NT2/D1 (cell line): ENCODE results near the gene RAX2.

Experiments used
- SUZ12 ChIP-seq: IDR thresholded peaks from 2 replicates; pipeline ENCODE4 v1.6.1; 2011; ENCODE audit not compliant: insufficient read length, insufficient read depth; ENCODE audit errors: extremely low read depth
- YY1 ChIP-seq: IDR thresholded peaks from 2 replicates; pipeline ENCODE4 v1.6.1; 2011; ENCODE audit not compliant: insufficient read length, insufficient read depth
- ZNF274 ChIP-seq: IDR thresholded peaks from 2 replicates; pipeline ENCODE4 v1.6.1; 2011; ENCODE audit warnings: mild to moderate bottlenecking, low read depth, low read length

- no peak for TF ChIP-seq SUZ12
- TF ChIP-seq YY1, result no peak
- no peak for TF ChIP-seq ZNF274
Observed at GRCh38 chr19:3751236-3751635, 20.8 kb downstream of the RAX2 start.
